Subcutaneous abdominal adipose tissue (tissue), 5 donors: Measurements from ENCODE around the gene CFAP299.

Source experiments
- H3K27ac ChIP-seq: one replicate; pipeline ENCODE4 v1.7.0; 2013; ENCODE audit warnings: low read depth, mild to moderate bottlenecking, inconsistent platforms, low read length, moderate library complexity
- H3K27me3 ChIP-seq, 5 donors: one replicate each; pipeline ENCODE4 v1.7.0; 2013; ENCODE audit warnings: low read length in 5 of 5, inconsistent platforms in 1 of 5; ENCODE audit not compliant: control insufficient read depth in 5 of 5, insufficient read depth in 4 of 5
- H3K36me3 ChIP-seq, 5 donors: one replicate each; pipeline ENCODE4 v1.7.0; 2013; ENCODE audit warnings: low read length in 5 of 5; ENCODE audit not compliant: control insufficient read depth in 5 of 5, insufficient read depth in 5 of 5
- H3K4me1 ChIP-seq, 5 donors: one replicate each; pipeline ENCODE4 v1.7.0; 2013; ENCODE audit warnings: low read length in 5 of 5, mild to moderate bottlenecking in 3 of 5, moderate library complexity in 1 of 5; ENCODE audit not compliant: control insufficient read depth in 5 of 5, insufficient read depth in 5 of 5
- H3K4me3 ChIP-seq, 5 donors: one replicate each; pipeline ENCODE4 v1.7.0; 2013; ENCODE audit warnings: low read length in 5 of 5, low read depth in 1 of 5
- H3K9ac ChIP-seq, 5 donors: one replicate each; pipeline ENCODE4 v1.7.0; 2013; ENCODE audit warnings: low read length in 5 of 5, mild to moderate bottlenecking in 4 of 5, moderate library complexity in 3 of 5
- H3K9me3 ChIP-seq, 5 donors: one replicate each; pipeline ENCODE4 v1.7.0; 2013; ENCODE audit warnings: low read length in 5 of 5; ENCODE audit not compliant: control insufficient read depth in 5 of 5
- donor health status: healthy.
- donor health status: healthy.
- donor health status: healthy.
- donor health status: healthy.
- donor health status: healthy.

CFAP299 gene

DNA sequence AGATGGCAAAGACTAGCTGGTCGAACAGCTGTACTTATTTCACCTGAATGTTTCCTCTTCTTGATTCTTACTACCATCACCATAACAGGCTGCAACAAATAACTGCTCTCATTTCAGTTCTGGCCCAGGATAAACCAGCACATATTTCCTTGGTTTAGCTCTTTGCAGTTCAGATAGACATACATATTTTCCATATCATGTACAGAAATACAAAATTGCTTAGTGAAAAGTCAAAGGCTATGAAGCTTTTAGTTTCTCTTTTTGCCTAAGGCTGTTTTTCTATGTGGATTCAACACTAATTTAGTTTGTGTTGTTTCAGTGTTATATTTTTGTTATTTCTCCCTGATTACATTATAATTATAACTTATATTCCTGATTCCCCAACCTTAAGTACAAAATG is 591.4 kb downstream of the CFAP299 start:
- Histone ChIP-seq H3K4me1 (no peaks in the 10 kb centered on the region), H3K9ac (no peak overlapping the region), H3K27me3 (no peaks in the 10 kb centered on the region), H3K36me3 (no peaks in the 10 kb centered on the region), H3K9me3 (no peaks in the 10 kb centered on the region), H3K27ac (no peak overlapping the region), H3K4me3 (no peak overlapping the region)

DNA sequence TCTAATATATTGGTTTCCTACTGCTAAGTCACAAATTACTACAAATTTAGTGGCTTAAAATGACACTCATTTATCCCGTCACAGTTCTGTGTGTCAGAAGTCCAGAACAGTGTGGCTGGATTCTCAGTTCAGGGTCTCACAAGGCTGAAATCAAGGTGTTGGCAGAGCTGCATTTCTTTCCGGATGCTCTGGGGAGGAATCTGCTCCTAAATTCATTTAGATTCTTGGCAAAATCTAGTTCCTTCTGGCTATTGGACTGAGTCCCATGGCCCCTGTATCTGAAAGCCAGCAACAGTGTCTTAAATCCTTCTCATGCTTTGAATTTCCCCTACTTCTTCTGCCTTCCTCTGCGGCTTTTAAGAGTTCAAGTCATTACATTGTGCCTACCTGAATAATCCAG is 591.9 kb downstream of the CFAP299 start:
- Histone ChIP-seq H3K36me3 (no peaks in the 10 kb centered on the region), H3K4me3 (no peak overlapping the region), H3K27ac (no peak overlapping the region), H3K9me3 (no peaks in the 10 kb centered on the region), H3K9ac (no peak overlapping the region), H3K4me1 (no peaks in the 10 kb centered on the region), H3K27me3 (no peaks in the 10 kb centered on the region)

DNA sequence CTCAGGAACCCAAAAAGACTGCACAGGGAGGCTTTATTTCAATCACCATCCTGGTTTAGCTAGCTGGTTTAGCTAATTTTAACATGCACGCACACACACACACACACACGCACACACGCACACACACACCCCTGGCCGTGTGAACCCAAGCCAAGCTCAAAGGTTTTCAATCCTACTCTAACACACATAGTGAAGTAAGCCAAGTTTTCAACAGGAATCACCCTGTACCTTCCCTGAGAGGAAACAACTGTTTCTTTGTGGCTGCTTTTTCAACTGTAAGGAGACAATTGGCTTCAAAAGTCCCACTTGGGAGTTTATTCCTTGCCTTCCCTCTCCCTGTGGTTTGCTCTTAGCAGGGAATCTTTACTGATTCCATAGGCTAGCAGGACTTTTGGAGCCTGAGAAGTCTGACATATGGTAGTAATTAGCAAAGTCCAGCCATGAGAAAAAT is 596.1 kb downstream of the CFAP299 start:
- no peaks in the 10 kb centered on the region for H3K27me3 ChIP-seq
- no peaks in the 10 kb centered on the region for H3K4me1 ChIP-seq
- no peak overlapping the region for H3K9ac ChIP-seq
- H3K27ac ChIP-seq: no peak overlapping the region
- H3K9me3 ChIP-seq: no peaks in the 10 kb centered on the region
- H3K36me3 ChIP-seq: no peaks in the 10 kb centered on the region
- no peak overlapping the region for H3K4me3 ChIP-seq

DNA sequence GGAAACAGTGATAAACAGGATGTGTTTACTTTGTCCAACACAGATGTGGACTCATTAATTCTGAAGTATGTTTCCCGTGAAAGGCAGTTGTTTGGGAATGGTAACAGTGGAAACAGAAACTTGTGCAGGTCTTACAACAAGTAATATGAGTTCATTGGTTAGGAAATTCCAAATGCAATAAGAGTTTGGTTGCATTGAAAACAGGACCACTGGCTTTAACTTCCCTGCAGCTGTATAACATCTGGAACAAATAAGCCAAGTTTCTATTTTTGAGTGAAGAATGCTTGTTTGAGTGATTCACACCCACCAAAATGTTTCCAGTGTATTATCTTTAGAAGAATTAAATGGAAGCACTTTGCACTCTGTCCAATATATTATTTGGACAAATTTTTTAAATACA is 612.6 kb downstream of the CFAP299 start:
- Histone ChIP-seq H3K27me3 (no peaks in the 10 kb centered on the region), H3K36me3 (no peaks in the 10 kb centered on the region), H3K4me3 (no peak overlapping the region), H3K9ac (no peak overlapping the region), H3K9me3 (no peaks in the 10 kb centered on the region), H3K27ac (no peak overlapping the region), H3K4me1 (no peaks in the 10 kb centered on the region)

DNA sequence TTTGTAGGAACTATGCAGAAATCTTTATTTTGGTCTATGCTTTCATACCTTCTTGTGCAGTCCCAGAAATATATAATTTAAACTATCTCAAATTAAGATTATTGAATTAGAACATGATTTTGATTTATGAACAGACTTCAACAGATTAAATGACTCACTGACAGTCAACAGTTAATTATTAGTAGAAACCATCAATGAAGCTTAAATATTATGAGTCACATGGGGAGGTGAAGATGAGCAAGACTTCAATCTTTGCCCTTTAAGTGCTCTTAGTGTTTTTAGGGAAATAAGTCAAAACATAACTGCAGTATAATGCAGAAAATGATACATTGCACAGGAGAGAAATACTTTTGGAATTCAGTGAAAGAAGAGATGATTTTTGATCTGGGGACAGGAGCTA is 613.5 kb downstream of the CFAP299 start:
- Histone ChIP-seq H3K9me3 (no peaks in the 10 kb centered on the region), H3K27me3 (no peaks in the 10 kb centered on the region), H3K4me1 (no peaks in the 10 kb centered on the region), H3K27ac (no peak overlapping the region), H3K4me3 (no peak overlapping the region), H3K9ac (no peak overlapping the region), H3K36me3 (no peaks in the 10 kb centered on the region)

DNA sequence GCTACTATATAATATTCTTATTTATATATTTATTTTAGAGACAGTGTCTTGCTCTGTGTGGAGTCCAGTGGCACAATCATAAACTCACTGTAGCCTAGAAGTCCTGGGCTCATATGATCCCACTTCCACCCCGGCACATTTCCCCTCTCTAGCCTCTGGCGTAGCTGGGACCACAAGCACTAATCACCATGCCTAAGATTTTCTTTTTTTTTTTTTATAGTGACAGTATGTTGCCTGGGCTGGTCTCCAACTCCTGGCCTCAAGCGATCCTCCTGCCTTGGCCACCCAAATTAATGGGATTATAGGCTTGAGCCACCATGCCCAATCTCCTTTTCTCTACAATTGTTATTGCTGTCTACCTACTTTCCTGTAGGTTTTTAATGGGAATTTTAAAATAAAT is 620.9 kb downstream of the CFAP299 start:
- Histone ChIP-seq H3K36me3 (no peaks in the 10 kb centered on the region), H3K9me3 (no peaks in the 10 kb centered on the region), H3K4me1 (no peaks in the 10 kb centered on the region), H3K27me3 (no peaks in the 10 kb centered on the region), H3K27ac (no peak overlapping the region), H3K9ac (no peak overlapping the region), H3K4me3 (no peak overlapping the region)

DNA sequence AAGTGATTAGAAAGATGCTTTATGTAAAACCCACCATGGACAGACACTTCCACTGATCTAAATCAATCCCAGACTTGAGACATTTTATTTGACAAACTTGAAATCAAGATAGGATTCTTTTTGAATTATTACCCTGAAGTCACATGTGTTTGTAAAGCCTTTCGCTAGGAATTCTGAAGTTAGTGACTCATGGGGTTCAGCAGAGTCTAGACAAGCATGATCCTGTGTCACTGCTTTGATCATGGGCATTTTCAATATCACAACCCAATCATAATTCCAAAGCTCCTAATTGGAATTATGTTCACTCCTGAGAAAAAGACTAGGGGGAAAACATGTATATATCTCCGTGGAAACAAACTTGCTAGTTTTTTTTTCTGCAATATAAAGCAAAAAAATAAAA is 627.5 kb downstream of the CFAP299 start:
- Histone ChIP-seq H3K4me3 (no peak overlapping the region), H3K36me3 (no peaks in the 10 kb centered on the region), H3K27me3 (no peaks in the 10 kb centered on the region), H3K9me3 (no peaks in the 10 kb centered on the region), H3K4me1 (peaks cover 0 to 2% (median 0%) of the 10 kb centered on the region in 5 donors), H3K27ac (no peak overlapping the region), H3K9ac (no peak overlapping the region)

DNA sequence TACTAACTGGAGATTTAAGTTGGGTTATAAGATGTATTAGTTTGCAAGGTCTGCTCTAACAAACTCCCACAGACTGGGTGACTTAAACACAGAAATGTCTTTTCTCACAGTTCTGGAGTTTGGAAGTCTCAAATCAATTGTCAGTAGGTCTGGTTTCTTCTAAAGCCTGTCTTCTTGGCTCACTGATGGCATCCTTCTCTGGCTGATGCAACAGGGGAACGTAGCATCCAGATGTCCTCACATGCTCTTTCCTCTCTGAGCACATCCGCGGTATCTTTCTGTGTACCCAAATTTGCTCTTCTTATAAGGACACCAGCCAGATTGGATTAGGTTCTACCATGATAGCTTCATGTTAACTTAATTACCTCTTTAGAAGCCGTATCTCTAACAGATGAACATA is 631.8 kb downstream of the CFAP299 start:
- H3K36me3 ChIP-seq: no peaks in the 10 kb centered on the region
- no peak overlapping the region for H3K9ac ChIP-seq
- no peak overlapping the region for H3K4me3 ChIP-seq
- no peak overlapping the region for H3K27ac ChIP-seq
- peaks cover 0 to 2% (median 0%) of the 10 kb centered on the region in 5 donors for H3K4me1 ChIP-seq
- H3K9me3 ChIP-seq: peaks cover 0 to 3% (median 0%) of the 10 kb centered on the region in 5 donors
- H3K27me3 ChIP-seq: no peaks in the 10 kb centered on the region

DNA sequence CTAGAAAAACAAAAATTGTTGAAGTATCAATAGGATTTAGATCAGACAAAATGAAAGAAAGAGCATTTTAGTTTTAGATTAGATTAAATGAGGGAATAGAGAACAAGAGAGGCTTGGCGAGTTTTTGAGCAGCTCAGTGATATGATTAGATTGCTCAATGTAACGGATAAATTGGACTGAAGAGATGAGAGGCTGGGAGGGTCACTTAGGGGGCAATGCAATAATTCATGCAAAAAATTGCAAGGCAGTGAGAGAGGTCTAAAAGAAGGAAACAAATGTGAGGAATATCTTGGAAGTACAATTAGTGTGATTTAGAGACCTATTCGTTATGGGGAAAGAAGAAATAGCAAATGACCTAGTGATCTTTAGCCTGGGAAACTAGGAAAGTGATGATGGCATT is 644.7 kb downstream of the CFAP299 start:
- Histone ChIP-seq H3K9ac (no peak overlapping the region), H3K9me3 (no peaks in the 10 kb centered on the region), H3K27me3 (peaks cover 0 to 2% (median 0%) of the 10 kb centered on the region in 5 donors), H3K4me3 (no peak overlapping the region), H3K27ac (no peak overlapping the region), H3K4me1 (no peaks in the 10 kb centered on the region), H3K36me3 (no peaks in the 10 kb centered on the region)

DNA sequence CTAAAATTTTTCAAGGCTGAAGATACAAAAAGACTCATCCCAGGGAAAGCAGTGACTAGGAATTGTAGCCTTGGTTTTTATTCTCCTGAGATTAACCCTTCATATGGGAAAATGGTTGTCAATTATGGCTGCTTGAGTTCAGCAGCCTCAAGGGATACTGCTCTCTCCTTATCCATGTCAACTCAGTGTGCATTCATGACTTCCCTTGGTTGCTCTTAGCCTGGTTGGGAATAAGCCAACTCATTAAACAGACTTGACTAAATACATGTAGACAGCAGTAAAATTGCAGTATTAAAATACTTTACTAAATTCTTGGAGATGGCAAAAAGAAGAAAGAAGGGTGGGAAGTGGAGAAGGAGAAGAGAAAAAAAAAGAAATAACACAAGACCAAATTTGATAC is 650.5 kb downstream of the CFAP299 start:
- Histone ChIP-seq H3K9me3 (no peaks in the 10 kb centered on the region), H3K4me1 (no peaks in the 10 kb centered on the region), H3K4me3 (no peak overlapping the region), H3K27me3 (no peaks in the 10 kb centered on the region), H3K9ac (no peak overlapping the region), H3K36me3 (no peaks in the 10 kb centered on the region), H3K27ac (no peak overlapping the region)

DNA sequence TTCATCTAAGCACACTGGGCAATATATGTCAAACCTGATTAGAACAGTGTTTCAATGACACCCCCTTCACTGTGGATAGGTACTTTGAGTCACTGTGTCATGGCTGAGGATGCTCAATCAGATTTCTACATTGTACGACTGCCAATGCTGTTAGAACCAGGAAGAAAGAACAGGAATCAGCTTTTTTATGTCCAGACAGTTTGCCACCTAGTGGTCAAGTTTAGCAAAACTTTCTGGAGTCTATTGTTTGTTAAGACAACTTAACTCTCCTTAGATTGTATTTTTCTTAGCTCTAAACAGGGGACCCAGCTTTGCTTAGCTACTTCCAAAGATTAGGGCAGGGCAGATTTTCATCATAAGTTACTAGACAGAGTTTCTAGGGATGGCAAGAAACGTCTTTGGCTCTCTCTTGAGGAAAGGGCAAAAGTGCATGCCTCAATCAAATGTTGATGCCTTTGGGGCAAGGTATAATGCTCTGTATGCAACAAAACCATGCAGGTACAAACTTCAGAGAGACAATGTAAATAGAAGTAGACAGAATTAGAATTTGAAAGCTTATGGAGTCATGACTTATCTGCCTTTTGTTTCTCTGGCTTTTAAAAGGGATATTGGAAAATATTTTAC is 654.5 kb downstream of the CFAP299 start:
- no peak overlapping the region for H3K4me3 ChIP-seq
- H3K27ac ChIP-seq: no peak overlapping the region
- H3K9ac ChIP-seq: no peak overlapping the region
- H3K36me3 ChIP-seq: no peaks in the 10 kb centered on the region
- H3K27me3 ChIP-seq: no peaks in the 10 kb centered on the region
- H3K4me1 ChIP-seq: no peaks in the 10 kb centered on the region
- H3K9me3 ChIP-seq: no peaks in the 10 kb centered on the region
